ENCODE results near the gene SRF.

The SRF gene

DNA sequence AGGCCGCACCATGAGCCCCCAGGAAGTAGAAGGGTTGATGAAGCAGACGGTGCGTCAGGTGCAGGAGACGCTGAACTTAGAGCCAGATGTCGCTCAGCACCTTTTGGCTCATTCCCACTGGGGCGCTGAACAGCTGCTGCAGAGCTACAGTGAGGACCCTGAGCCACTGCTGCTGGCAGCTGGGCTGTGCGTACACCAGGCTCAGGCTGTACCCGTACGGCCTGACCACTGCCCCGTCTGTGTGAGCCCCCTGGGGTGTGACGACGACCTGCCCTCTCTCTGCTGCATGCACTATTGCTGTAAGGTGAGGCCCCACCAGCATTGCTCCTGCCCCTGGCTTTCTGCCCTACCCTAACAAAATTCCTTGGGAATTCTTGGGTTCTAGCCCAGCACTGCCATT, 45.1 kb downstream of the SRF start:
- DNase-seq (ENCODE audit: low read depth in 2 of 2): no peak

DNA sequence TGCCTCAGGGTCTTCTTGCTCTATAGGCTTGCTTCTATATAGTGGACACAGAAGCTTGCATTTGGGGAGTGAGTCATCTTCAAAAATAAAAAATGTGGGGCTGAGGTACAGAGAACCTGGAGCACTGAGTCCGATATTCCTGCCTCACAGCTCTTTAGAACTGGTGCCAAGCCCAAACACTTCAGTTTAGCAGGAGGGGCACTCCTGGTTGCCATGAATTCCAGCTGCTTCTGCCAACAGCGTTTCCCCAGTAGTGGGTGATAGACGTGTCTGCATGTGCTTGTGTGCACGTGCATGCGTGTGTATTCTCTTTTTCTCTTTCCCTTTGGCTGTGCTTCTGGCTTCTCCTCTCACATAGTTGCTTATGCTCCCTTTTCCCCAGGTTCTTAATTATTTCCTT, 46.3 kb downstream of the SRF start:
- no peak for DNase-seq (ENCODE audit: low read depth in 2 of 2)

DNA sequence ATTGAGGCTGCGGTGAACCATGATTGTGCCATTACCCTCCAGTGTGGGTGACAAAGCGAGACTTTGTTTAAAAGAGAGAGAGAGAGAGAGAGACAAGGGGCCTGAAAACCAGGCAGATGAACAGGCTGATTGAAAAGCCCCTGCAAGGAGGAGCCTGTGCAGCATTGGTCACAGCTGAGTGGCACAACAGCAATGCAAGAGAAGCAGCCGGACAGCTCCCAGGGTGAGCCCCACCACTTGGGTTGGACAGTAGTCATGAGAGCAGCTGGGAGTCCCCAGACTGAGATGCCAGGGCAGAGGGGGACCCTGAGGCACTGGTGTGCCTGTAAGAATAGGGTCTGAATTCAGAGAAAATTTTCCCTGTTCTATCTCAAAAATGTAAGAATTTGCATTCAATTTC, 48.0 kb downstream of the SRF start:
- DNase-seq (ENCODE audit: low read depth in 2 of 2): no peak

DNA sequence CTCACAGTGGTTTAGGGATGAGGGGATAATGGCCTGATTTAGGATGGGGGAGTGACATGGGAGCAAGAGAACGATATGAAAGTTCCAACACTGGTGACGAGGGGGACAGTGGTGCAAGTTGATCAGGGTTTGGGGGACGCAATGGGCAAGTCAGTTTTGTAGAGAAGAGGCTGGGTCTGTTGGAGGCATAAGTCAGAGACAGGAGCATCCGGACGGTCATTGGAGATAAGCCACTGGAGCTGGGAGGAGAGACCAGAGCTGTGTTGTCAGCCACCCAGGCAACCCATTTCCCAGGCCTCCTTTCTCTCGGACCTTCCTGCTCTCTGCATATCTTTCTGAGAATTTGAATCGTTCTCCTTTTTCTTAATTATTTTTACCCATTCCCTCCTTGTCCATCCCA, 48.7 kb downstream of the SRF start:
- DNase-seq (ENCODE audit: low read depth in 2 of 2): no peak

DNA sequence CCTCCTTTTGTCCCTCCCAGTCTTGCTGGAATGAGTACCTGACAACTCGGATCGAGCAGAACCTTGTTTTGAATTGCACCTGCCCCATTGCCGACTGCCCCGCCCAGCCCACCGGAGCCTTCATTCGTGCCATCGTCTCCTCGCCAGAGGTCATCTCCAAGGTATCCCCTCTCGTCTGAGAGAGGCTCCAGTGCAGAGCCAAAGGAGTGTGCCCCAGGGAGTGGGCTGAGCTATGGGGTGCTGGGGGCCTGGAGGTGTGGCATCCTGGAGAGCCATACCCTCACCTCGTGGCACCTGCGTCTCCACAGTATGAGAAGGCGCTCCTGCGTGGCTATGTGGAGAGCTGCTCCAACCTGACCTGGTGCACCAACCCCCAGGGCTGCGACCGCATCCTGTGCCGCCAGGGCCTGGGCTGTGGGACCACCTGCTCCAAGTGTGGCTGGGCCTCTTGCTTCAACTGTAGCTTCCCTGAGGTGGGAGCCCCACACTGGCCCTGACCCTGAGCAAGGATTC, 49.4 kb downstream of the SRF start:
- no peak for DNase-seq (ENCODE audit: low read depth in 2 of 2)

DNA sequence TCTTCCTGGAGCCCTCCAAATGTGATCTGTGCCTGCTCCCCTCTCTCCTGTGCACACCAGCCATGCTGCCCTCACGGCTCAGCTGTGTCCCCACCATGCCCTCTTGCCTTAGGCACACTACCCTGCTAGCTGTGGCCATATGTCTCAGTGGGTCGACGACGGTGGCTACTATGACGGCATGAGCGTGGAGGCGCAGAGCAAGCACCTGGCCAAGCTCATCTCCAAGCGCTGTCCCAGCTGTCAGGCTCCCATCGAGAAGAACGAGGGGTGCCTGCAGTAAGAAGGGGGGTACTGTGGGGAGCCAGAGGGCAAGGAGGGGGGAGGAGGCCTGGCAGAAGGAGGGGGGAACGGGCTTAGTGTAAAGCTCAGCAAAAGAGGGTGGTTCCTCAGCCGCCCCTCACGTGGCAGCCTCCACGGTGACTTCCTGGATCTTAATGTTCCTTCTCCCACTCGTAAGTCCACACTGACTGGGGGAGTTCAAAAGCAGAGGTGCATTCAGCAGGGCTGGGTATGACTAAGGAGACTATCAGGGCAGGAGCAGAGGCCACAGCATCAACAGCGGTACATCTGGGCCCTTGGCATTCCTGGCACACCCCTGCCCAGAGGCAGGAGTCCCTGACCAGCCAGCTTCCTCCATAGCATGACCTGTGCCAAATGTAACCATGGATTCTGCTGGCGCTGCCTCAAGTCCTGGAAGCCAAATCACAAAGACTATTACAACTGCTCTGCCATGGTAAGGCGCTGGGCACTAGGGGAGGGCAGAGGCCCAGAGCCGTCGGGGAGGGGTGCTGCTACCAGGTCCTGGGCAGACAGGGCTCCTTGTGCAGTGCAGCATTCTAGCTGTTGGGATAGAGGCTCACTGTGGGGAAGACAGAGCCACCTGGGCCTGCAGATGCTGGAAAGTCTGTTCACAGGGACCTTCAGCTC, 50.2 kb downstream of the SRF start:
- DNase-seq (ENCODE audit: low read depth in 2 of 2): no peak

DNA sequence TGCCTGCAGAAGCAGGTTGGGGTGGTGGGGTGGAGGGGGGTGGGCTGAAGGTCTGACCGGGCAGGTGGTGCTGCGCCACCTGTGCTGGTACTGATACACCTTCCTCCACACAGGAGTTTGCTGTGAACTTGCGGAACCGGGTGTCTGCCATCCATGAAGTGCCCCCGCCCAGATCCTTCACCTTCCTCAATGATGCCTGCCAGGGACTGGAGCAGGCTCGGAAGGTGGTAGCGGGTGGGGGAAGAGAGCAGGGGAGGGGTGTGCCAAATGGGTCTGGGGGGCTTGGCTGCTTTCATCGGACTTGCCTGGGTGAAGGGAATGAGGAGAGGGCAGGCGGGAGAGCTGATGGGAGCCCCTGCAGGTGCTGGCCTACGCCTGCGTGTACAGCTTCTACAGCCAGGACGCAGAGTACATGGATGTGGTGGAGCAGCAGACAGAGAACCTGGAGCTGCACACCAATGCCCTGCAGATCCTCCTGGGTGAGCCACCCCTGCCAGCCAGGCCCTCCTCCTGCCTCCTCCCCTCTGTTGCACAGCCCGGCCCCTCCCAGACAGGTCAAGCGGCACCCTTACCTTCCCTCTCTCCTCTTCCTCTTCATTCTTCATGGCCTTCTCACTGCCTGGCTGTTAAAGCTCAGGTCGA, 51.5 kb downstream of the SRF start:
- DNase-seq (ENCODE audit: low read depth in 2 of 2): no peak

DNA sequence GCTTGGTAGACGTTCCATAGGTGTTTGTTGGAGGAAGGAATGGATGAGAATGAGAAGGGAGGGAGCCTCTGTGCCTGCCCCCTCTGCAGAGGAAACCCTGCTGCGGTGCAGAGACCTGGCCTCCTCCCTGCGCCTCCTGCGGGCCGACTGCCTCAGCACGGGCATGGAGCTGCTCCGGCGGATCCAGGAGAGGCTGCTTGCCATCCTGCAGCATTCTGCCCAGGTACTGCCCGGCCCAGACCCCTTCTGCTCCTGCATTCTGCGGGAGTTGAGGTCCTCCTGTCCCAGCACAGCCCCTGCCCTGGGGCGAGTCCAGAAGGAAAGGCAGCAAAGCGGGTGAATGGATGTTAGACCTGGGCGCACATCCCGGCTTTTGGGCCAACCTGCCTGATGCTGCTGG, 52.1 kb downstream of the SRF start:
- DNase-seq (ENCODE audit: low read depth in 2 of 2): no peak

DNA sequence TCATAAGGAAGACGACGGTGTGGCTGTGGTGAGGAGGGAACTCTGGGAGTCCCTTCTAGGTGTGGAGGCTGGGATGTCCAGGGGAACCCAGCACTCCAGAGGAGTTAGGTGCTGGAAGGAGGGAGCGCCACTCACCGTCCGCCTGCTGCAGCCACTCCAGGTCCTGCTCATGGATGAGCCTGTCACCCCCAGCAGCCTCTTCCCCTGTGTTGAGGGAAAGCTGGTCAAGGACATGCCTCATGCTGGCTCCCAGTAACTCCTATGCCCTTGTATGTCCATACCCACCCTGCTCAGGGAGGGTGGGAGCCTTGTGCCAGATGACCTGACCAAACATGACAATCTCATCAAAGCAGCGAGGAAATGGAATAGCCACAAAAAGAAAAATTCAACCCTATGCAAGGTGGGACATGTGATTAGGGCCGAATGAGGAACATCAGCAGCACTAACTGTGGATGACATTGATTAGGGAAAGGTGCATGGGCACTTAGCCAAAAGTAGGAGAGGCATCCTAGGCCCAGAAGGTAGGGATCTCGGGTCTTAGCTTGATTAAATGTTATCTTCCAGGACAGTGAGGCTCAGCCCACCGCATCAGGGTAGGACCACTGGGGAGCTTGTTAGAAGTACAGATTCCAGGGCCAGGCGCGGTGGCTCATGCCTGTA, 55.3 kb downstream of the SRF start:
- DNase-seq (ENCODE audit: low read depth in 2 of 2): no peak

DNA sequence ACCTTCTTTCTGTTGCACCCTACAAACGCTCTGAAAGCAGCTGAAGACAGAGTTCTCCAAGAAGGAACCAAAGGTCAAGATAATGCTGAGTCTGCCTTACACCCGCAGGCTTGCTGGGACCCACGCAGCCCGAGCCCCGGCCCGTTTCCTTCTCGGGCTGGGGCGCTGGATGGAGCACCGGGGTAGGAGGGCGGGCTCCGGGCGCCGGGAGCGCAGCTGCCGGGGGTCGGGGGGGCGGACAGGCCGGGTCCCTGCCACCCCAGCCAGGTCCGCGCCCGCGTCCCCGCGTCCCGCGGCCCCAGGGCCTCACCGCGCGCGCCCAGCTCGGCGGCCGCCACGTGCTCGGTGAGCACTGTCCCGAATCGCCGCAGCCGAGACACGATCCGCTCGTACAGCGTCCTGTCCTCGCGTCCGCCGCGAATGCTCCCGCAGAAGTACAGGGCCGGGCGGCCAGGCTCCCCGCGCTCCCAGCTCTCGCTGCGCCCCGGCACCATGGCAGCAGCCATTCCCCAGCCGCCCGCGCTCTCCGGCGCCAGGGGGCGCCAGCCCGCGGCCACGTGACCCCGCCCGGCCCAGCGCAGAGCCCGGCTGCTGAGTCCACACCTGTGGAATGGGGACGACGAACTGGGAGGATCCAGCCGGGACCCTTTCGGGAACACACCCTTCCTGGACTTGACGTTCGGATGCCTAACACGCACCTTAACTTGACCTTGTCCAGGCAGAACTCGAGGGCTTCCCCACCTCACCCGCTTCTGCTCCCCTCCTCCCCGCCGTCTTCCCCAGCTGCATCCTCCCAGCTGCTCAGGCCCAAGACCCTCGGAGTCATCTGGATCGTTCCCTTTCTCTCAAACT, 58.1 kb downstream of the SRF start, which contains the start of gene DNPH1:
Gene DNPH1, minus strand, starts transcription at position 531 of the 852 bp plus-strand sequence. Its CDS starts 25 bp downstream, at position 506.
- peak; percentile 47 to 56 for DNase-seq (ENCODE audit: low read depth in 2 of 2)

DNA sequence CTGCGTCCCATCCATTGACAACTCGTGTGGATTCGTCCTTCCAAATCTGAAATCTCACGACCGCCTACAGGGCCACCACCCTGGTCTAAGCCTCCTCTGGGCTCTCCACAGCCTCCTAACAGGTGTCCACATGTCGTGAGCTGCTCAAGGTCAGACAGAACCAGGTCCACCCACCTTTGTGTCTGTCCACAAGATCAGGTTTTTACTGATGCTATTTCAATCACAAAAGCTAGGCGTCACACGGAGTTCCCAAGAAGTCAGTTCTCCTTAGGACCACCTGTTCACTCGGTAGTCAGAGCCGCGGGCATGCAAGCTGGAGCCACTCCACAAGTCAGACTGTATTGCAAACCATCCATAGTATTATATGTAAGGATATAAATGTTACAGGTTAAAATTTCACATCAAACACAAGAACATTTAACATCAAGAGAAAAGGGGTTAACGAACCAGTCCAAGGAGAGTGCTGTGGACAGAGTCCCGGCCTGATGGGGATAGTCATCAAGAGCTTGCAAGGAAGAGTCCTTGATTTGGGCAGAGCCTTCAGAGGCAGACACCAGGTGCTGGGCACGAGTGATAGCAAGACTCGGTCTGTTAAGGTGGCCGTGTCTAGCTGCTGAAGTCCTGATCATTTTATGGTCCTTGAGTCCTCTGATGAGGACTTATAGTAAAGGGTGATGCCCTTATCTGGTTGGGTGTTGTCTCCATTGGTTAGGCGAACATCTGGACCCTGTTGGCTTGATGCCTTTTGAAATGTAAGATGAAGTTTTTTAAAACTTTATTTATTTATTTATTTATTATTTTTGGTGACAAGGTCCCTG, 58.9 kb downstream of the SRF start:
- DNase-seq (ENCODE audit: low read depth in 2 of 2): no peak

DNA sequence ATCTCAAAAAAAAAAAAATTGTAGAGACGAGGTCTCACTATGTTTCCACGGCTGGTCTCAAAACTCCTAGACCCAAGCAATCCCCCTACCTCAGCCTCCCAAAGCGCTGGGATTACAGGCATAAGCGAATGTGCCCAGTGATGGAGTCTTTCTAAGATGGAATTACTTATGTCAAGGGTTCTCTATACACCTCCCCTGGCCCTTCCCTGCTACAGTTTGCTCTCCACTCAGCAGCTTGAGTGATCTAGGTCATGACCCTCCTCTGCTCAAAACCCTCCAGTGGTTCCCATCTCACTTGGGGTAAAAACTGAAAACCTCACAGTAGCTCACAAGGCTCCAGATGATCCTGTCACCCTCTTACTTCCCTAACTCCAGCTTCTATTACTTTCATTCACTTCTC, 60.0 kb downstream of the SRF start:
- DNase-seq (ENCODE audit: low read depth in 2 of 2): no peak

Data from activated CD8-positive, alpha-beta memory T cell treated with anti-CD3 and anti-CD28 coated beads for 4 hours (primary cell).